ENCODE measurements around the gene MCU.

GRCh38 chr10:72719941-72720592, 28.1 kb downstream of the MCU start:
- TF ChIP-seq POLR2AphosphoS5 (IDR thresholded peaks at IDR 0.05) (no peak), CTCF (IDR thresholded peaks at IDR 0.05) (no peak)

All from stomach (tissue), 4 donors.